Right atrium auricular region (tissue), 2 donors: ENCODE results near the gene ZBTB22. TPM values are rescaled to one million over a fixed set of nuclear protein-coding genes. Genes with fewer than 3 reads are reported as not detected.

Source experiments
- DNase-seq: peaks from one replicate; pipeline ENCODE4 v3.0.0-alpha.2; 2019; ENCODE audit warnings: low spot score
- H3K27ac ChIP-seq, 2 donors: fragments of 200-600 bp; sonication (generic); 1 replicate in 1 of 2; 2 replicates in 1 of 2; pipeline ENCODE4 v1.5.1; 2016 to 2019
- H3K27me3 ChIP-seq, 2 donors: fragments of 200-600 bp; sonication (generic); one replicate each; pipeline versions ENCODE4 v1.5.1 to v1.6.0; 2017 to 2019
- H3K36me3 ChIP-seq: fragments of 200-600 bp; sonication (generic); one replicate; pipeline ENCODE4 v1.5.1; 2016
- H3K4me1 ChIP-seq, 2 donors: fragments of 200-600 bp; sonication (generic); one replicate each; pipeline versions ENCODE4 v1.5.1 to v1.6.0; 2017 to 2019
- H3K4me3 ChIP-seq, 2 donors: fragments of 200-600 bp; sonication (generic); 1 replicate in 1 of 2; 2 replicates in 1 of 2; pipeline ENCODE4 v1.5.1; 2017 to 2019; ENCODE audit warnings: mild to moderate bottlenecking in 1 of 2, moderate library complexity in 1 of 2
- H3K9me3 ChIP-seq, 2 donors: fragments of 200-600 bp; sonication (generic); one replicate each; pipeline ENCODE4 v1.5.1; 2019
- CTCF ChIP-seq, 2 donors: fragments of 200-600 bp; sonication (generic); IDR thresholded peaks; one replicate each; pipeline ENCODE4 v1.5.1; 2019; ENCODE audit warnings: antibody characterized with exemption in 2 of 2
- total RNA-seq, 2 donors: library from RNA; depleted of rRNA; stranded (reverse); fragments of >200 nt; gene quantifications; one replicate each; pipeline ENCODE4 v1.1.0, GENCODE V29; 2016

Gene ZBTB22
- total RNA-seq, 2 donors from 2014 or later, result 11.9 to 18.9 TPM

- no peaks in the 10 kb centered on the region for H3K27me3 ChIP-seq
- no peak for TF ChIP-seq CTCF (IDR thresholded peaks at IDR 0.05)
- H3K36me3 ChIP-seq, result peaks cover 32% of the 10 kb centered on the region
- peaks cover 0 to 28% of the 10 kb centered on the region in 2 donors for H3K4me1 ChIP-seq
- H3K27ac ChIP-seq, result no peak overlapping the region
- H3K9me3 ChIP-seq, result no peaks in the 10 kb centered on the region
- no peak for DNase-seq
- no peak overlapping the region for H3K4me3 ChIP-seq
These were observed 23.3 kb downstream of the ZBTB22 start for GRCh38 chr6:33294086-33294823.

GRCh38 chr6:33292996-33293682 lies 24.4 kb downstream of the ZBTB22 start:
- DNase-seq, result no peak
- Histone ChIP-seq H3K27me3 (no peaks in the 10 kb centered on the region), H3K36me3 (peaks cover 32% of the 10 kb centered on the region), H3K27ac (no peak overlapping the region), H3K4me1 (peaks cover 0 to 34% of the 10 kb centered on the region in 2 donors), H3K4me3 (no peak overlapping the region), H3K9me3 (no peaks in the 10 kb centered on the region)
- TF ChIP-seq CTCF (IDR thresholded peaks at IDR 0.05), result no peak

- Histone ChIP-seq H3K27me3 (no peaks in the 10 kb centered on the region), H3K36me3 (peaks cover 46% of the 10 kb centered on the region), H3K27ac (no peak overlapping the region), H3K4me1 (peaks cover 0 to 24% of the 10 kb centered on the region in 2 donors), H3K9me3 (no peaks in the 10 kb centered on the region), H3K4me3 (peak overlapping the region in 1 of 2 donors; percentile 70)
- TF ChIP-seq CTCF (IDR thresholded peaks at IDR 0.05), result no peak
- DNase-seq, result no peak
These were observed 27.1 kb downstream of the ZBTB22 start for GRCh38 chr6:33290459-33290858.

- Histone ChIP-seq H3K9me3 (no peaks in the 10 kb centered on the region), H3K36me3 (peaks cover 45% of the 10 kb centered on the region), H3K27me3 (no peaks in the 10 kb centered on the region), H3K27ac (peak overlapping the region; percentile 84 to 86), H3K4me3 (peak overlapping the region; percentile 70 to 72), H3K4me1 (peaks cover 0 to 24% of the 10 kb centered on the region in 2 donors)
- TF ChIP-seq CTCF (IDR thresholded peaks at IDR 0.05), result no peak
- no peak for DNase-seq
These were observed 27.7 kb downstream of the ZBTB22 start for GRCh38 chr6:33289784-33290315.

GRCh38 chr6:33288921-33289783 lies 28.4 kb downstream of the ZBTB22 start, which contains the start of the genes PFDN6 and WDR46:
Gene PFDN6, plus strand, starts transcription at chr6:33289601. Its CDS starts 256 bp downstream, at chr6:33289857.
Gene WDR46, minus strand, starts transcription at chr6:33289239. Its CDS starts 69 bp downstream, at chr6:33289170.
- Histone ChIP-seq H3K9me3 (no peaks in the 10 kb centered on the region), H3K36me3 (peaks cover 48% of the 10 kb centered on the region), H3K4me3 (peak within 1 kb of the TSS; percentile 70 to 72), H3K4me1 (peaks cover 0 to 24% of the 10 kb centered on the region in 2 donors), H3K27ac (peak within 1 kb of the TSS; percentile 84 to 86), H3K27me3 (no peaks in the 10 kb centered on the region)
- peak; percentile 89 for DNase-seq
- TF ChIP-seq CTCF (IDR thresholded peaks at IDR 0.05), result no peak
